ENCODE results near the gene DDA1.
"Not testable (repeated sequence)": the region's sequence is repeated elsewhere in the genome, so short reads cannot be mapped to it uniquely, and the experiment has no call there.

The DDA1 gene

GRCh38 chr19:17309198-17309964 is at the start of gene DDA1:
Gene DDA1 (plus strand): TSS chr19:17309563. CDS start chr19:17309655, 92 bp downstream.
- DNase-seq, result peak; percentile 100

GRCh38 chr19:17259934-17260333 is 49.4 kb upstream of the DDA1 start:
- DNase-seq, result no peak

DNA sequence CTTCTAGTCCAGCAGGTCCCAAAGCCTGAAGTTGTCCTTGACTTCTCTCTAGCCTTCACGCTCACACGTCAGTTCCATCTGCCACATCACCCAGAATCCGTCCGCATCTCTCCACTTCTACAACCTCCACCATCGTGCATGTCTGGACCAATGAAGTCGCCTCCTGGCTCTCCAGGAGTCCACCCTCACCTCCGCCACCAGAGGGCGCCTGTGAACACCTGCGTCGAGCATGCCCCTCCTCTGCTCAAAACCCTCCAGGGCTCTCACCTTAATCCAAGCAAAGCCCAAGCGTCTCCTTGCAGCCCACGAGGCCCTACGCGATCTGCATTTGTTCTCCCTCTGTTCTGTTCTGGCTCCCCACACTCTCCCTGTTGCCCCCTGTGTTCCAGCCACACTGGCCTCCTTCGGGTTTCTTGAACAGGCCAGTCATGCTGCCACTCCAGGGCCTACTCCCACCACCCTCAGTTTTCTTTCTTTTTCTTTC is 48.5 kb upstream of the DDA1 start:
- peak; percentile 88 for DNase-seq

DNA sequence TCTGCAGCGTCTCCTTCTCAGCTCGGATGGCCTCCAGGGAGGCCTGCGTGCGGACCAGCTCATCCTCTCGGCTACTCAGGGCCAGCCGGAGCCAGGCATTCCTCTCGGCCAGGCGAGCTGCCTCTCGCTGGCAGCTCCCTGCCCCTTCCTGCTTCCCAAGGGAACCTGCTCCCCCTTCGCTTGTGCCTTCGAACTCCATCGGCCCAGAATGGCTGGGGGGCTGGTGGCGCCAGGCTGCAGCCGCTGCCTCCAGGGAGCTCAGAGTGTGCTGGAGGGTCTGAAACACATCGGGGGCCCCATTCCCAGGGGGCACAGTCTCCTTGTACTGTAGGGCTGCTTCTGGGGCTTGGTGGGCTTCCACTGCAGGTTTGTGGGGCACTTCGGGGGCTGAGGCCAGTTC is 46.8 kb upstream of the DDA1 start:
- no peak for DNase-seq

DNA sequence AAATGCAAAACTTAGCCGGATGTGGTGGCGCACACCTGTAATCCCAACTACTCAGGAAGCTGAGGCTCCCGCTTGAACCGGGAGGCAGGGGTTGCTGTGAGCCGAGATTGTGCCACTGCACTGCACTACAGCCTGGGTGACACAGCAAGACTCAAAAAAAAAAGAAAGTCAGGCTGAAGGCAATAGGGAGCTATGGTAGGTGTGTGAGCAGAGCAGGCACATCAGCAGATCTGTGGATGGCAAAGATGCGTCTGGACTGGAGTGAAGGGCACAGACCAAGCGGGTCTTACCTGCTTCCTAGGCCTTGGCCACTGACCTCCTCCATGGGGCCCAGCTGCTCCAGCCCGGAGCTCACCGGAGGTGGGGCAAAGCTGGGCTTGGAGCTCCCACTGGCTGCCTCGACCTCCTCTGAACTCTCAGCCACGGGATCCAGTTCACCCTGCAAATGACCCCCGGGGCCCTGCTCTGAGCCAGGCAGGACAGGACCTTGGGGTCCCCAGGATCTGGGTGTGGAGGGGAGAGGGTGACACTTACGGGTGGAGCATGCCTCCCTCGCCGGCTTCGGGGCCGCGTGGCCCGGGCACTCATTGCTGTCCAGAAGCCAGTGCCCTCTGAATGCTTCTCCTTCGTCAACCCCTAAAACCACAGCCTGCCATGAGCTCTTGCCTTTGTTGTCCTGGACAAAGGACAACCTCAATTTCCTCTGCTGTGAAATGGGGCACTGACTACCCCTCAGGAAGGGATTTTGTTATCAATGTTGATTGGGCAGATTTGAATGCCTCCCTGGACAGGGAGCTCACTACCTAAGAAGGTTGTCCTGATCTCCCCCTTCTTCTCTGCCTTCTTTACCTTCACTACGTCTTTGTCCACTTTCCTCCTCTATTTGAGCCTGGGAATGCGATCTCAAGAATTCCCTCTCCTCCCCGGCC is 45.4 kb upstream of the DDA1 start:
- DNase-seq, result no peak

DNA sequence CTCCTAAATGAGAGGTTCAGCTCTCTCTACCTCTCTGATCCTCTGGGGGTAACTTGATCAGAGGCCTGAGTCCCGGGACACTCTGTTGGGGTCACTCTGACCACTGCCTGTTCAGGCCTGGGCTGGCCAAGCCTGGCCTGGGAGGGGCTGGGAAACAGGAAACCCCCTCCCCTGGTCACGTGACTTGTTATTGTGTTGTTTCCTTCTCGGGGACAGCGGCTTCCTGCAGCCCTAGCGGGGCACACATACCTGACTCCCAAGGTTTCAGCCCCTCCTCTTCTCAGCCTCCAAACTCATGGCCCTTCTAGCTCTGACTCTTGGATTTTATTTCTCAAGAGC is 44.8 kb upstream of the DDA1 start, which contains the start of gene USHBP1:
TSS of gene USHBP1 (minus strand) at position 105 of the 339 bp plus-strand sequence. CDS start 446 bp downstream, outside the sequence.
- no peak for DNase-seq

GRCh38 chr19:17266026-17266425 is 43.3 kb upstream of the DDA1 start:
- no peak for DNase-seq

DNA sequence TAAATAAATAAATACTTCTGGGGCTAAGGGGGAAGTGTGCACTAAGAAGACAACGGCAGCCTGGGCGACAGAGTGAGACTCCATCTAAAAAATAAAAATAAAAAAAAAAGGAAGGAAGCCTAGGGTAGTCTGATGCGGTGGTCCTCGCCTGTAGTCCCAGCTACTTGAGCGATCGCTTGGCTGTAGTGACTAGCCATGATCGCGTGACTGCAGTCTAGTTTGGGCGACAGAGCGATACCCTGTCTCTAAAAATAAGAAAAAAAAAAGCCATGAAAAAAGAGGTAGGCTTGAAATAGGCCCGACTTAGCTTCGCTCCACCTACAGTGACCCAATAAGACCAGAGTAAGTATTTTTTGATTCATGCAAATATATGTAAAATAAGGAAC is 42.8 kb upstream of the DDA1 start:
- no peak for DNase-seq

GRCh38 chr19:17266975-17267788 is 42.2 kb upstream of the DDA1 start, which contains the start of gene BABAM1:
Gene BABAM1 (plus strand): TSS chr19:17267443. CDS start chr19:17268807, 1,364 bp downstream.
- peak; percentile 99 for DNase-seq

DNA sequence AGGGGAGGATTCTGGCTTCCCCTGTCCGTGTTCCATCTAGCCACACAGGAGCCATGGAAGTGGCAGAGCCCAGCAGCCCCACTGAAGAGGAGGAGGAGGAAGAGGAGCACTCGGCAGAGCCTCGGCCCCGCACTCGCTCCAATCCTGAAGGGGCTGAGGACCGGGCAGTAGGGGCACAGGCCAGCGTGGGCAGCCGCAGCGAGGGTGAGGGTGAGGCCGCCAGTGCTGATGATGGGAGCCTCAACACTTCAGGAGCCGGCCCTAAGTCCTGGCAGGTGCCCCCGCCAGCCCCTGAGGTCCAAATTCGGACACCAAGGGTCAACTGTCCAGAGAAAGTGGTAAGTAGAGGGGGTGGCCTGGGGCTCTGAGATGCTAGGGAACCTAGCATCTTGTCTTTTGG is 40.6 kb upstream of the DDA1 start:
- DNase-seq, result no peak

GRCh38 chr19:17274892-17275291 is 34.5 kb upstream of the DDA1 start:
- DNase-seq, result not testable (repeated sequence)

GRCh38 chr19:17275441-17276175 is 33.8 kb upstream of the DDA1 start:
- no peak for DNase-seq

DNA sequence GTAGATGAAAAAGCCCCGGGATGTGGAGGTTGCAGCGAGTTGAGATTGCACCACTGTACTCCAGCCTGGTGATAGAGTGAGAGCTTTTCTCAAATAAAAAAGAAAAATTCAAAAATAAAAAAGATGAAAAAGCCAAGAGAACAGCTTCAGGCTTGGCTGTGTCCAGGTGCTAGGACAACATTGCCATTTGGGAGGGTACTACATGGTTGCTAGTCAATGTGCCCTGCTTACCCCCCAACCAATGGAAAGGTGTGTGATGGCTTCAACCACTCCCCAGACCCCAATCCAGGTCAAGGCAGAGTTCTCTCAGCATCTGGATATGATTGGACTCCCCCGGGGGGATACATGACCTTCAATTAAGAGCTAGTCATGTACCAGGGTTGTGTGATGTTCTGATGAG is 29.9 kb upstream of the DDA1 start:
- DNase-seq, result no peak

GRCh38 chr19:17281391-17282304 is 27.7 kb upstream of the DDA1 start, which contains the start of gene ANKLE1:
Gene ANKLE1 (plus strand): TSS chr19:17281901. CDS start chr19:17281921, 20 bp downstream.
- DNase-seq, result peak; percentile 14

DNA sequence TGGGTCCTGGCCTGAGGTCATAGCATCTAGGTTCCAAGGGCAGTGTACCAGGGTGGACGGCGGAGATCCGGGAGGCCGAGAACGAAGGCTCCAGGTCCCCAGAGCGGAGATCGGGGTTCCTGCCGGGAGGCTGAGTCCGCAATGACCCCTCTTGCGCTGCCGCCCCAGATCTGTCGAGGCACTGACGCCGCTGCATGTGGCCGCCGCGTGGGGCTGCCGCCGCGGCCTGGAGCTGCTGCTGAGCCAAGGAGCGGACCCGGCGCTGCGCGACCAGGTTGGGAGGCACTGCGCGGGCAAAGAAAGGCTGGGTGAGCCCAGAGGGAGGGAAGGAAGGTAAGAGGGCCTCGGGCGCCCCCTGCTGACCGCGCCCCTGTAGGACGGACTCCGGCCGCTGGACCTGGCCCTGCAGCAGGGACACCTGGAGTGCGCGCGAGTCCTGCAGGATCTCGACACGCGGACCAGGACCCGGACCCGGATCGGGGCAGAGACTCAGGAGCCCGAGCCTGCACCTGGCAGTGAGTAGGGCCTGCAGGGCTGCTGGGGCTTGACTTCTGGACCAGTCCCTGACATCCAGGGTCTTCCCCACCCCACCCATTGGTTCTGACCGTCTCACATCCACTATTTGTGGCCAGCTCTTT is 26.8 kb upstream of the DDA1 start:
- peak; percentile 73 for DNase-seq

GRCh38 chr19:17283504-17283996 is 25.8 kb upstream of the DDA1 start:
- DNase-seq, result no peak

GRCh38 chr19:17285415-17286135 is 23.8 kb upstream of the DDA1 start:
- DNase-seq, result no peak

DNA sequence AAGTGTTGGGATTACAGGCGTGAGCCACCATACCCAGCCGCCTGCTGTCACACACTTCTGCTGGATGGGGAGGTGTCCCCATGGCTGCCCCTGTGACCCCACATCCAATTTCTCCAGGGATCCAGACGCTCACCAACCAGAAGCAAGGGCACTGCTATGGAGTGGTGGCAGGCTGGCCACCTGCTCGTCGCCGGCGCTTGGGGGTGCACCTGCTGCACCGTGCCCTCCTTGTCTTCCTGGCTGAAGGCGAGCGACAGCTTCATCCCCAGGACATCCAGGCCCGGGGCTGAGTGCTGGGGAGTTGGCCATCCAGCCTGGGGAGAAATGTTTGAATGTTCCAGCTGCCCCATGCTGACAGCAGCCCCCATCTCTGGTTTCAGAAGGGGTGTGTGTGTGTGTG is 23.1 kb upstream of the DDA1 start:
- no peak for DNase-seq

GRCh38 chr19:17286752-17287151 is 22.6 kb upstream of the DDA1 start:
- no peak for DNase-seq

Data from CD4-positive, alpha-beta T cell treated with Interleukin-4 for 4 hours (primary cell).